Activated T-cell treated with anti-CD3 and anti-CD28 coated beads, Interleukin-2, amount 50 U/mL, for 1 hour (primary cell): ENCODE data around the gene DGCR2.
"Not testable (repeated sequence)": the region's sequence is repeated elsewhere in the genome, so short reads cannot be mapped to it uniquely, and the experiment has no call there.

Experiments used
- DNase-seq: peaks from one replicate; pipeline ENCODE4 v3.0.0-alpha.2; 2020

The DGCR2 gene

GRCh38 chr22:19107730-19108074 lies 14.5 kb downstream of the DGCR2 start:
- no peak for DNase-seq

GRCh38 chr22:19106886-19107729 lies 15.1 kb downstream of the DGCR2 start:
- DNase-seq: no peak

GRCh38 chr22:19105867-19106802 lies 16.1 kb downstream of the DGCR2 start:
- peak; percentile 68 for DNase-seq

- DNase-seq: no peak
These were observed 16.8 kb downstream of the DGCR2 start for GRCh38 chr22:19105456-19105855.

GRCh38 chr22:19103880-19104821 lies 18.1 kb downstream of the DGCR2 start:
- DNase-seq: no peak

- no peak for DNase-seq
These were observed 24.1 kb downstream of the DGCR2 start for GRCh38 chr22:19098157-19098556.

GRCh38 chr22:19097518-19097917 lies 24.7 kb downstream of the DGCR2 start:
- no peak for DNase-seq

GRCh38 chr22:19096555-19096954 lies 25.7 kb downstream of the DGCR2 start:
- DNase-seq: no peak

GRCh38 chr22:19094393-19094997 lies 27.7 kb downstream of the DGCR2 start:
- no peak for DNase-seq

GRCh38 chr22:19092725-19093124 lies 29.5 kb downstream of the DGCR2 start:
- no peak for DNase-seq

- no peak for DNase-seq
These were observed 31.6 kb downstream of the DGCR2 start for GRCh38 chr22:19090586-19091127.

GRCh38 chr22:19090183-19090582 lies 32.0 kb downstream of the DGCR2 start:
- no peak for DNase-seq

- DNase-seq: no peak
These were observed 33.2 kb downstream of the DGCR2 start for GRCh38 chr22:19088866-19089595.

- DNase-seq: no peak
These were observed 35.3 kb downstream of the DGCR2 start for GRCh38 chr22:19086896-19087295.

- DNase-seq: no peak
These were observed 35.8 kb downstream of the DGCR2 start for GRCh38 chr22:19086417-19086816.

- DNase-seq: no peak
These were observed 36.9 kb downstream of the DGCR2 start for GRCh38 chr22:19085233-19085718.

- not testable (repeated sequence) for DNase-seq
These were observed 37.6 kb downstream of the DGCR2 start for GRCh38 chr22:19084586-19084985.

- not testable (repeated sequence) for DNase-seq
These were observed 38.1 kb downstream of the DGCR2 start for GRCh38 chr22:19084126-19084525.

- DNase-seq: no peak
These were observed 39.4 kb downstream of the DGCR2 start for GRCh38 chr22:19082793-19083192.

GRCh38 chr22:19082101-19082500 lies 40.1 kb downstream of the DGCR2 start:
- no peak for DNase-seq

- DNase-seq: no peak
These were observed 40.9 kb downstream of the DGCR2 start for GRCh38 chr22:19081351-19081750.
